OCI-LY1 (cell line): Measurements from ENCODE around the gene PLCG2.

Source experiments
- H2AFZ ChIP-seq: fragments of 200-600 bp; sonication (generic), shearing (Covaris generic); 2 replicates; pipeline ENCODE4 v1.6.0; 2014; ENCODE audit warnings: antibody characterized with exemption, mild to moderate bottlenecking, low read length
- H3F3A ChIP-seq: fragments of 200-600 bp; sonication (generic), shearing (Covaris generic); 2 replicates; pipeline ENCODE4 v1.6.0; 2014; ENCODE audit warnings: mild to moderate bottlenecking, antibody characterized with exemption, low read length, moderate library complexity; ENCODE audit not compliant: insufficient read depth
- H3K27ac ChIP-seq: fragments of 200-600 bp; sonication (generic); 2 replicates; pipeline ENCODE4 v1.5.1; 2014; ENCODE audit warnings: low read length, mixed run types, mild to moderate bottlenecking, low read depth; ENCODE audit not compliant: poor library complexity, severe bottlenecking
- H3K27me3 ChIP-seq: fragments of 200-600 bp; sonication (generic); 2 replicates; pipeline ENCODE4 v1.6.0; 2014; ENCODE audit warnings: antibody characterized with exemption, mild to moderate bottlenecking, low read length, moderate library complexity; ENCODE audit not compliant: insufficient read depth
- H3K36me3 ChIP-seq: fragments of 200-600 bp; sonication (generic); 2 replicates; pipeline ENCODE4 v1.6.1; 2014; ENCODE audit warnings: mild to moderate bottlenecking, antibody characterized with exemption, low read length, moderate library complexity, mixed read lengths; ENCODE audit not compliant: insufficient read depth
- H3K4me1 ChIP-seq: fragments of 200-600 bp; sonication (generic); 2 replicates; pipeline ENCODE4 v1.5.1; 2014; ENCODE audit warnings: mild to moderate bottlenecking, low read length, moderate library complexity; ENCODE audit not compliant: insufficient read depth, severe bottlenecking
- H3K4me2 ChIP-seq: fragments of 200-600 bp; sonication (generic), shearing (Covaris generic); 2 replicates; pipeline ENCODE4 v1.6.1; 2014; ENCODE audit warnings: low read length
- H3K4me3 ChIP-seq: fragments of 200-600 bp; sonication (generic); 2 replicates; pipeline ENCODE4 v1.5.1; 2014; ENCODE audit warnings: low read length, low read depth, mild to moderate bottlenecking, mixed read lengths; ENCODE audit not compliant: poor library complexity, severe bottlenecking
- H3K79me2 ChIP-seq: fragments of 200-600 bp; shearing (Covaris generic); 2 replicates; pipeline ENCODE4 v1.6.1; 2016; ENCODE audit warnings: mixed run types, low read length, mixed read lengths; ENCODE audit not compliant: insufficient read depth
- H3K9ac ChIP-seq: fragments of 200-600 bp; sonication (generic), shearing (Covaris generic); 2 replicates; pipeline ENCODE4 v1.6.1; 2014; ENCODE audit warnings: mild to moderate bottlenecking, low read length, mixed read lengths
- H3K9me2 ChIP-seq: fragments of 200-600 bp; sonication (generic), shearing (Covaris generic); 2 replicates; pipeline ENCODE4 v1.6.1; 2014; ENCODE audit warnings: low read depth, mild to moderate bottlenecking, low read length, mixed read lengths
- H3K9me3 ChIP-seq: fragments of 200-600 bp; shearing (Covaris generic); 2 replicates; pipeline ENCODE4 v1.6.1; 2014; ENCODE audit warnings: low read length, mixed read lengths
- H4K20me1 ChIP-seq: fragments of 200-600 bp; sonication (generic), shearing (Covaris generic); 2 replicates; pipeline ENCODE4 v1.6.0; 2016; ENCODE audit warnings: mild to moderate bottlenecking, low read length; ENCODE audit not compliant: insufficient read depth
- EZH2 ChIP-seq: fragments of 200-600 bp; sonication (generic), shearing (Covaris generic); IDR thresholded peaks from 2 replicates; pipeline ENCODE4 v1.8.0; 2017; ENCODE audit warnings: borderline replicate concordance, mixed run types, mild to moderate bottlenecking, antibody characterized with exemption, low read length, moderate library complexity, mixed read lengths
- TF ChIP-seq, protein P1 (sequence below): fragments of 200-600 bp; sonication (generic), shearing (Covaris generic); IDR thresholded peaks from 2 replicates; pipeline ENCODE4 v1.5.1; 2017; ENCODE audit warnings: mild to moderate bottlenecking, antibody characterized with exemption, low read length, moderate library complexity, mixed read lengths

The PLCG2 gene

DNA sequence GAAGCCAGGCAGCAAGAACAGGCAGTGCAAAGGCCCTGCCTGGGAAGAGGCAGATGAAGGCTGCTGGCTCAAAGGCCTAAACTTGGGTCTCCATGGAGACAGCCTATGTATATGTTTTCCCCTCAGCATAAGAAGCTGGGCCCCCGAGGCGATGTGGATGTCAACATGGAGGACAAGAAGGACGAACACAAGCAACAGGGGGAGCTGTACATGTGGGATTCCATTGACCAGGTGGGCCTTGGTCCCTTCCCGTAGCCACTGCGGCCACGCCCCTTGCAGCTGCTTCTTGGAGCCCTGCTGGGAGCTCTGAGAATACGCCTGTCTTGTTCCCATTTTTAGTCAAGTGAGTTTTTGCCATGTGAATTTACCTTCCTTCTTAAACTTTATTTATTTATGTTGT lies 126.2 kb downstream of the PLCG2 start:
- no peaks in the 10 kb centered on the region for H4K20me1 ChIP-seq
- no peaks in the 10 kb centered on the region for H3K9me3 ChIP-seq
- no peak overlapping the region for H2AFZ ChIP-seq
- no peak overlapping the region for H3K27ac ChIP-seq
- H3K9ac ChIP-seq: no peak overlapping the region
- H3K27me3 ChIP-seq: no peaks in the 10 kb centered on the region
- no peaks in the 10 kb centered on the region; the same call in 1 of the 2 replicates for H3F3A ChIP-seq
- H3K4me2 ChIP-seq: no peak overlapping the region
- TF ChIP-seq EZH2: no peak
- TF ChIP-seq, protein P1, sequence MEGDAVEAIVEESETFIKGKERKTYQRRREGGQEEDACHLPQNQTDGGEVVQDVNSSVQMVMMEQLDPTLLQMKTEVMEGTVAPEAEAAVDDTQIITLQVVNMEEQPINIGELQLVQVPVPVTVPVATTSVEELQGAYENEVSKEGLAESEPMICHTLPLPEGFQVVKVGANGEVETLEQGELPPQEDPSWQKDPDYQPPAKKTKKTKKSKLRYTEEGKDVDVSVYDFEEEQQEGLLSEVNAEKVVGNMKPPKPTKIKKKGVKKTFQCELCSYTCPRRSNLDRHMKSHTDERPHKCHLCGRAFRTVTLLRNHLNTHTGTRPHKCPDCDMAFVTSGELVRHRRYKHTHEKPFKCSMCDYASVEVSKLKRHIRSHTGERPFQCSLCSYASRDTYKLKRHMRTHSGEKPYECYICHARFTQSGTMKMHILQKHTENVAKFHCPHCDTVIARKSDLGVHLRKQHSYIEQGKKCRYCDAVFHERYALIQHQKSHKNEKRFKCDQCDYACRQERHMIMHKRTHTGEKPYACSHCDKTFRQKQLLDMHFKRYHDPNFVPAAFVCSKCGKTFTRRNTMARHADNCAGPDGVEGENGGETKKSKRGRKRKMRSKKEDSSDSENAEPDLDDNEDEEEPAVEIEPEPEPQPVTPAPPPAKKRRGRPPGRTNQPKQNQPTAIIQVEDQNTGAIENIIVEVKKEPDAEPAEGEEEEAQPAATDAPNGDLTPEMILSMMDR: no peak
- H3K4me3 ChIP-seq: no peak overlapping the region
- H3K4me1 ChIP-seq: no peaks in the 10 kb centered on the region
- no peaks in the 10 kb centered on the region for H3K79me2 ChIP-seq
- H3K36me3 ChIP-seq: peaks cover 98% of the 10 kb centered on the region
- no peaks in the 10 kb centered on the region for H3K9me2 ChIP-seq

DNA sequence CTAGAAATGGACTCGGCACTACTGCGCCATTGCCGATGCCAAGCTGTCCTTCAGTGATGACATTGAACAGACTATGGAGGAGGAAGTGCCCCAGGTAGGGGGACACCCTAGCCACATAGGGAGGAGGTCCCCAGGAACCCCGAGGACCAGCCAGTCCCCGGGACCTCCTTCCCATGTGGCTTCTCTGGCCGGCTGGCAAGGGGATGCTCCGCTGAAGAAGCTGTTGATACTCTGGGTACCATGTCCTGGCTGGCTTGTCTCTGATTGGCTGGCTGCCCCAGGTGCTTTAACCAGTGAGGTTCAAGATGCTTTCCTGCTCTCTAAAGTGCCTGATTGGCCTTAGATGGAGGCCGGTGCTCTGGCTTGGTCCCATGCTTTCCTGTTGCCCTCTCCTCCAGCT lies 128.6 kb downstream of the PLCG2 start:
- peaks cover 93% of the 10 kb centered on the region for H3K36me3 ChIP-seq
- H3K79me2 ChIP-seq: no peaks in the 10 kb centered on the region

DNA sequence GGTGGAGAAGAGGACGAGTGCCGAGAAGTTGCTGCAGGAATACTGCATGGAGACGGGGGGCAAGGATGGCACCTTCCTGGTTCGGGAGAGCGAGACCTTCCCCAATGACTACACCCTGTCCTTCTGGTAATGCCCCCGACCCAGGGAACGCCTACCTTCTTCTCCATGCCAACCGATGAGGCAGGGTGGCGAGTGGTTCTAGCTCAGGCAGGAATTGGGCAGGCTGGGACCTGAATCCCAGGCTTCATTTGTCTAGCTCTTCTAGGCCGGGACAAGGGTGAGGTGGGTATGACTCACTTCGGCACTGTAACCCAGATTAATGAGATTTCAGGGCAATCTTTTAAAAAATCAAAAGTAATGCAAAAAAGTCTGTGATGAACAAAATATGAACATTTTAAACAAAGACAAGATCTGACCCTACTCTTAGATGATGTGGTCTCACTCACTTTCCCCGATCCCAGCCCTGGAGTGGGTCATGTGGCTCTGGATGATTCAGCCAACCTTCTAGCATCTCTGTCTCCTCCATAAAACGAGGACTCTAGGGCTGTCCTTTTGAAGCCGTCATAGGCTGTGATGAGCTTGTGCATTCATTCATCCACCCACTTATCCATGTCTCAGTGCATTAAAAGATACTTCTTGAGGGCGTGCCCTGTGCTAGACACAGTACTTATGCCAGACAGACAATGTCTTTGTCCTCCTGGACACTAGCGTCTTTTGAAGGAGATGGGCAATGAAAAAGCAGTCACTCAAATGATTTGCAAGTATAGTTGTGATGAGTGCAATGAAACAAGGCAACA lies 129.6 kb downstream of the PLCG2 start:
- H4K20me1 ChIP-seq: no peaks in the 10 kb centered on the region
- H3K4me2 ChIP-seq: no peak overlapping the region
- no peaks in the 10 kb centered on the region; the same call in 1 of the 2 replicates for H3F3A ChIP-seq
- TF ChIP-seq, protein P1: no peak
- no peak for TF ChIP-seq EZH2
- no peaks in the 10 kb centered on the region for H3K27me3 ChIP-seq
- H3K36me3 ChIP-seq: peaks cover 93% of the 10 kb centered on the region
- H3K4me3 ChIP-seq: no peak overlapping the region
- H3K27ac ChIP-seq: no peak overlapping the region
- H3K9me3 ChIP-seq: no peaks in the 10 kb centered on the region
- no peak overlapping the region for H3K9ac ChIP-seq
- no peaks in the 10 kb centered on the region for H3K9me2 ChIP-seq
- no peak overlapping the region for H2AFZ ChIP-seq
- H3K79me2 ChIP-seq: no peaks in the 10 kb centered on the region
- no peaks in the 10 kb centered on the region for H3K4me1 ChIP-seq

More for the DNA sequence above, 128.6 kb downstream of the PLCG2 start:
- no peak overlapping the region for H3K4me2 ChIP-seq
- H3K9me3 ChIP-seq: no peaks in the 10 kb centered on the region
- TF ChIP-seq, protein P1: no peak
- TF ChIP-seq EZH2: no peak
- H3K9ac ChIP-seq: no peak overlapping the region
- no peaks in the 10 kb centered on the region for H4K20me1 ChIP-seq
- H3K27ac ChIP-seq: no peak overlapping the region
- no peaks in the 10 kb centered on the region for H3K9me2 ChIP-seq
- H2AFZ ChIP-seq: no peak overlapping the region
- H3K4me3 ChIP-seq: no peak overlapping the region
- no peaks in the 10 kb centered on the region for H3K4me1 ChIP-seq
- no peaks in the 10 kb centered on the region; the same call in 1 of the 2 replicates for H3F3A ChIP-seq
- no peaks in the 10 kb centered on the region for H3K27me3 ChIP-seq
